Esophagus muscularis mucosa (tissue), 4 donors: Measurements from ENCODE around the gene VWA5B1.

Experiments
- CTCF ChIP-seq, 3 experiments: fragments of 200-600 bp in 2 of 3; fragments of 450-650 bp in 1 of 3; sonication (generic) in 2 of 3; IDR thresholded peaks; one replicate each; pipeline ENCODE4 v1.5.1; 2017 to 2019; ENCODE audit warnings: antibody characterized with exemption in 3 of 3, mild to moderate bottlenecking in 2 of 3, moderate library complexity in 1 of 3
- EP300 ChIP-seq: sonication (generic); formaldehyde crosslinking; IDR thresholded peaks from one replicate; pipeline ENCODE4 v1.6.1; 2017; ENCODE audit warnings: antibody characterized with exemption
- POLR2A ChIP-seq: fragments of 450-650 bp; IDR thresholded peaks from one replicate; pipeline ENCODE4 v1.6.1; 2017; ENCODE audit warnings: antibody characterized with exemption, moderate library complexity, mild to moderate bottlenecking, low read depth

- TF ChIP-seq CTCF (IDR thresholded peaks at IDR 0.05) (no peak), POLR2A (no peak), EP300 (no peak)
Measured at GRCh38 chr1:20371411-20371810, 80.7 kb downstream of the VWA5B1 start.
